ENCODE data around the gene POLN.

The POLN gene

GRCh38 chr4:2270341-2271165, 28.6 kb upstream of the POLN start:
- no peak for TF ChIP-seq CTCF (IDR thresholded peaks at IDR 0.05; ENCODE audit: insufficient read depth, low read depth, low read length, missing control alignments)
- no peak for DNase-seq (ENCODE audit: low read depth)

GRCh38 chr4:2269618-2270163, 27.8 kb upstream of the POLN start:
- no peak for TF ChIP-seq CTCF (IDR thresholded peaks at IDR 0.05; ENCODE audit: insufficient read depth, low read depth, low read length, missing control alignments)
- no peak for DNase-seq (ENCODE audit: low read depth)
- H3K4me3 ChIP-seq (ENCODE audit: low read depth, low read length), result no peak overlapping the region

More at GRCh38 chr4:2270341-2271165, 28.6 kb upstream of the POLN start:
- no peak overlapping the region for H3K4me3 ChIP-seq (ENCODE audit: low read depth, low read length)

- no peak for TF ChIP-seq CTCF (IDR thresholded peaks at IDR 0.05; ENCODE audit: insufficient read depth, low read depth, low read length, missing control alignments)
- no peak for DNase-seq (ENCODE audit: low read depth)
- H3K4me3 ChIP-seq (ENCODE audit: low read depth, low read length), result no peak overlapping the region
Measured at GRCh38 chr4:2269206-2269531, 27.2 kb upstream of the POLN start.

GRCh38 chr4:2268357-2269205, 26.7 kb upstream of the POLN start:
- H3K4me3 ChIP-seq (ENCODE audit: low read depth, low read length), result no peak overlapping the region
- DNase-seq (ENCODE audit: low read depth), result no peak
- TF ChIP-seq CTCF (IDR thresholded peaks at IDR 0.05; ENCODE audit: insufficient read depth, low read depth, low read length, missing control alignments), result no peak

GRCh38 chr4:2267841-2268240, 25.9 kb upstream of the POLN start:
- no peak overlapping the region for H3K4me3 ChIP-seq (ENCODE audit: low read depth, low read length)
- no peak for DNase-seq (ENCODE audit: low read depth)
- no peak for TF ChIP-seq CTCF (IDR thresholded peaks at IDR 0.05; ENCODE audit: insufficient read depth, low read depth, low read length, missing control alignments)

GRCh38 chr4:2267320-2267811, 25.4 kb upstream of the POLN start:
- DNase-seq (ENCODE audit: low read depth), result no peak
- TF ChIP-seq CTCF (IDR thresholded peaks at IDR 0.05; ENCODE audit: insufficient read depth, low read depth, low read length, missing control alignments), result no peak
- no peak overlapping the region for H3K4me3 ChIP-seq (ENCODE audit: low read depth, low read length)

All from GM12865 (cell line).